HL-60 (cell line): ENCODE results near the gene ANKRD33B.

Source experiments
- CTCF ChIP-seq: IDR thresholded peaks from one replicate; pipeline ENCODE4 v1.5.1; 2011; ENCODE audit warnings: low read length, control low read depth, inconsistent platforms; ENCODE audit not compliant: insufficient read depth
- POLR2AphosphoS5 ChIP-seq: IDR thresholded peaks from 2 replicates; pipeline ENCODE4 v1.6.1; 2012; ENCODE audit warnings: low read depth
- SPI1 ChIP-seq: IDR thresholded peaks from 2 replicates; pipeline ENCODE4 v1.6.1; 2012; ENCODE audit warnings: low read depth, mild to moderate bottlenecking, borderline replicate concordance

GRCh38 chr5:10548418-10549122, 15.3 kb upstream of the ANKRD33B start:
- TF ChIP-seq CTCF (no peak), SPI1 (no peak), POLR2AphosphoS5 (no peak)
